SK-N-SH (cell line): ENCODE results near the gene ITCH. TPM values are rescaled to one million over a fixed set of nuclear protein-coding genes. Genes with fewer than 3 reads are reported as not detected.

ENCODE experiments used
- CTCF ChIA-PET: fragments of 300-600, 350-600 bp; formaldehyde crosslinking; extraction: SDS; loops from one replicate; lab custom pipeline; 2021; lab: Yijun Ruan, JAX
- POLR2A ChIA-PET: fragments of 350-600 bp; sonication (Branson Sonifier 250); formaldehyde crosslinking; extraction: SDS; loops from one replicate; lab custom pipeline; 2020; ENCODE audit warnings: antibody characterized with exemption, inconsistent platforms; lab: Yijun Ruan, JAX
- DNase-seq: peaks from one replicate; pipeline ENCODE4 v3.0.0; 2012
- H2AFZ ChIP-seq: fragments of 200-600 bp; sonication (generic); 2 replicates; pipeline ENCODE4 v1.8.1; 2016; ENCODE audit warnings: antibody characterized with exemption, mild to moderate bottlenecking, low read depth
- H3F3A ChIP-seq: fragments of 200-600 bp; sonication (generic); replicated peaks from 2 replicates; pipeline ENCODE3; 2016; ENCODE audit warnings: antibody characterized with exemption, mild to moderate bottlenecking; ENCODE audit not compliant: insufficient read depth
- H3K27ac ChIP-seq, 2 experiments: fragments of 200-500 bp in 1 of 2; fragments of 200-600 bp in 1 of 2; sonication (Bioruptor generic) in 1 of 2; sonication (generic), shearing (Covaris generic) in 1 of 2; 2 replicates each; pipeline versions ENCODE4 v1.5.1 to v1.6.1; 2014 to 2016; ENCODE audit warnings: low read depth in 2 of 2, inconsistent platforms in 1 of 2, low read length in 1 of 2, mild to moderate bottlenecking in 1 of 2, mixed read lengths in 1 of 2
- H3K27me3 ChIP-seq: fragments of 200-600 bp; sonication (generic), shearing (Covaris generic); 2 replicates; pipeline ENCODE4 v1.6.1; 2016; ENCODE audit warnings: mixed run types; ENCODE audit not compliant: insufficient read depth
- H3K36me3 ChIP-seq, 2 experiments: fragments of 200-500 bp in 1 of 2; fragments of 200-600 bp in 1 of 2; sonication (Bioruptor generic) in 1 of 2; sonication (generic) in 1 of 2; replicated peaks in 1 of 2; 2 replicates each; pipeline versions ENCODE3 to v1.5.1; 2014 to 2016; ENCODE audit warnings: low read length in 1 of 2, mild to moderate bottlenecking in 1 of 2; ENCODE audit not compliant: insufficient read depth in 2 of 2, control insufficient read depth in 1 of 2
- H3K4me1 ChIP-seq, 2 experiments: fragments of 200-500 bp in 1 of 2; fragments of 200-600 bp in 1 of 2; sonication (Bioruptor generic) in 1 of 2; sonication (generic), shearing (Covaris generic) in 1 of 2; 2 replicates each; pipeline versions ENCODE4 v1.5.1 to v1.6.1; 2014 to 2016; ENCODE audit warnings: low read depth in 1 of 2, low read length in 1 of 2, mixed run types in 1 of 2; ENCODE audit not compliant: insufficient read depth in 2 of 2, control insufficient read depth in 1 of 2
- H3K4me2 ChIP-seq: fragments of 200-600 bp; sonication (generic), shearing (Covaris generic); 2 replicates; pipeline ENCODE4 v1.6.1; 2017; ENCODE audit warnings: mixed run types
- H3K4me3 ChIP-seq, 2 experiments: fragments of 200-500 bp in 1 of 2; fragments of 200-600 bp in 1 of 2; sonication (Bioruptor generic) in 1 of 2; sonication (generic), shearing (Covaris generic) in 1 of 2; 2 replicates each; pipeline versions ENCODE4 v1.5.1 to v1.8.1; 2014 to 2016; ENCODE audit warnings: low read depth in 2 of 2, inconsistent platforms in 1 of 2, low read length in 1 of 2, mild to moderate bottlenecking in 1 of 2, mixed read lengths in 1 of 2, moderate library complexity in 1 of 2
- H3K79me2 ChIP-seq: fragments of 200-600 bp; sonication (generic); 2 replicates; pipeline ENCODE4 v1.8.1; 2017; ENCODE audit warnings: mild to moderate bottlenecking; ENCODE audit not compliant: insufficient read depth
- H3K9ac ChIP-seq: fragments of 200-600 bp; sonication (generic); 2 replicates; pipeline ENCODE4 v1.6.1; 2017; ENCODE audit warnings: mixed run types
- H3K9me2 ChIP-seq: fragments of 200-600 bp; sonication (generic); 2 replicates; pipeline ENCODE4 v1.6.1; 2017; ENCODE audit warnings: mixed run types
- H3K9me3 ChIP-seq: fragments of 200-600 bp; sonication (generic); 2 replicates; pipeline ENCODE4 v1.6.1; 2017; ENCODE audit warnings: mixed run types, mild to moderate bottlenecking, moderate library complexity
- H4K20me1 ChIP-seq: fragments of 200-600 bp; sonication (generic); 2 replicates; pipeline ENCODE4 v1.6.1; 2017; ENCODE audit warnings: mild to moderate bottlenecking, mixed run types; ENCODE audit not compliant: insufficient read depth
- ELF1 ChIP-seq: IDR thresholded peaks from 2 replicates; pipeline ENCODE4 v1.4.0; 2012
- EP300 ChIP-seq, 2 experiments: IDR thresholded peaks; 2 replicates each; pipeline versions ENCODE4 v1.4.0 to v1.6.1; 2012; ENCODE audit warnings: borderline replicate concordance in 1 of 2, low read depth in 1 of 2, low read length in 1 of 2
- FOXJ3 ChIP-seq: sonication (generic); formaldehyde crosslinking; IDR thresholded peaks from 2 replicates; pipeline ENCODE4 v1.5.1; 2020; ENCODE audit warnings: mild to moderate bottlenecking, missing genetic modification reagents
- GABPA ChIP-seq: IDR thresholded peaks from 2 replicates; pipeline ENCODE4 v1.4.0; 2012; ENCODE audit warnings: low read depth, mild to moderate bottlenecking
- GATA2 ChIP-seq: sonication (generic); formaldehyde crosslinking; IDR thresholded peaks from 2 replicates; pipeline ENCODE4 v1.5.0; 2020; ENCODE audit warnings: mild to moderate bottlenecking, missing genetic modification reagents
- JUND ChIP-seq: IDR thresholded peaks from 2 replicates; pipeline ENCODE4 v1.4.0; 2012
- MAX ChIP-seq: IDR thresholded peaks from 2 replicates; pipeline ENCODE4 v1.4.0; 2012; ENCODE audit warnings: low read depth
- MXI1 ChIP-seq: IDR thresholded peaks from 2 replicates; pipeline ENCODE4 v1.6.1; 2012; ENCODE audit warnings: mild to moderate bottlenecking, low read depth, low read length, improper control_type of control experiment
- NFIC ChIP-seq: IDR thresholded peaks from 2 replicates; pipeline ENCODE4 v1.4.0; 2012; ENCODE audit warnings: borderline replicate concordance
- NRF1 ChIP-seq: IDR thresholded peaks from 2 replicates; pipeline ENCODE4 v1.6.1; 2012; ENCODE audit warnings: low read depth, mild to moderate bottlenecking, low read length
- POLR2AphosphoS5 ChIP-seq: IDR thresholded peaks from 2 replicates; pipeline ENCODE4 v1.6.1; 2012; ENCODE audit warnings: low read depth, low read length
- RAD21 ChIP-seq: IDR thresholded peaks from 2 replicates; pipeline ENCODE4 v1.6.1; 2012; ENCODE audit warnings: mild to moderate bottlenecking, low read length
- RXRA ChIP-seq: IDR thresholded peaks from 2 replicates; pipeline ENCODE4 v1.4.0; 2012; ENCODE audit warnings: low read depth, mild to moderate bottlenecking, borderline replicate concordance
- SIN3A ChIP-seq: IDR thresholded peaks from 2 replicates; pipeline ENCODE4 v1.6.1; 2012; ENCODE audit warnings: low read depth, mild to moderate bottlenecking, low read length, moderate library complexity, borderline replicate concordance
- TCF12 ChIP-seq: IDR thresholded peaks from 2 replicates; pipeline ENCODE4 v1.4.0; 2012
- USF1 ChIP-seq: IDR thresholded peaks from 2 replicates; pipeline ENCODE4 v1.4.0; 2012; ENCODE audit warnings: low read depth, borderline replicate concordance
- WGBS: methylation state at CpG from one replicate; pipeline ENCODE4 v1.1.6; 2017; ENCODE audit warnings: low lambda C conversion rate; 5-methylcytosine and 5-hydroxymethylcytosine counted together
- polyA plus RNA-seq, 3 experiments: library from polyadenylated mRNA; depleted of rRNA; stranded (reverse); fragments of >200 nt; gene quantifications; 2 replicates each; pipeline ENCODE4 v1.2.3, GENCODE V29; 2012
- TF ChIP-seq, protein P1 (sequence below): IDR thresholded peaks from 2 replicates; pipeline ENCODE4 v1.4.0; 2012; ENCODE audit warnings: low read depth, borderline replicate concordance
- TF ChIP-seq, protein P2 (sequence below): fragments of 200-600 bp; sonication (generic); IDR thresholded peaks from 2 replicates; pipeline ENCODE4 v1.6.1; 2017; ENCODE audit warnings: antibody characterized with exemption, mild to moderate bottlenecking, moderate library complexity
- TF ChIP-seq, protein P3 (sequence below): IDR thresholded peaks from 2 replicates; pipeline ENCODE4 v1.6.1; 2012; ENCODE audit warnings: mild to moderate bottlenecking, low read depth, low read length, moderate library complexity
- TF ChIP-seq, protein P4 (sequence below): fragments of 150-350 bp; IDR thresholded peaks from 2 replicates; pipeline ENCODE4 v1.6.1; 2017; ENCODE audit warnings: antibody characterized with exemption, low read length, low read depth, borderline replicate concordance
- TF ChIP-seq, protein P5 (sequence below): IDR thresholded peaks from 2 replicates; pipeline ENCODE4; 2012

The ITCH gene
- polyA plus RNA-seq, 1 of the 3 experiments (the other 2 are of a cell fraction) = 3.8 TPM

- H3K4me3 ChIP-seq = peak within 1 kb of the TSS; percentile 73 to 92
- peak; percentile 93 for DNase-seq
- H3F3A ChIP-seq = peaks cover 18% of the 10 kb centered on the region
- no peaks in the 10 kb centered on the region for H3K9me2 ChIP-seq
- peaks cover 20 to 29% of the 10 kb centered on the region in 2 experiments for H3K36me3 ChIP-seq
- peaks cover 50% of the 10 kb centered on the region for H3K79me2 ChIP-seq
- ChIA-PET CTCF (interaction anchor here (0.7 to 6.3 kb wide), 9 partner anchors 22 to 330 kb away, joined by 3 to 69 read pairs (median 4); partner anchors contain the start of gene TP53INP2), POLR2A (interaction anchor here (0.6 to 1.6 kb wide), 5 partner anchors 18 to 215 kb away, joined by 3 to 14 read pairs (median 4); partner anchors contain the start of gene ITCH)
- peak within 1 kb of the TSS; percentile 93 for H3K4me2 ChIP-seq
- H3K27me3 ChIP-seq = no peaks in the 10 kb centered on the region
- peaks cover 0 to 9% of the 10 kb centered on the region in 2 experiments; a peak in 2 of 4 replicates for H3K4me1 ChIP-seq
- peaks cover 27% of the 10 kb centered on the region for H4K20me1 ChIP-seq
- H3K9ac ChIP-seq = peak within 1 kb of the TSS; percentile 92
- WGBS = 2% methylated on average over 25 of the region's 59 CpGs
- H3K27ac ChIP-seq = peak within 1 kb of the TSS; percentile 92
- H3K9me3 ChIP-seq = no peaks in the 10 kb centered on the region
- peak within 1 kb of the TSS; percentile 80 for H2AFZ ChIP-seq
- no peak for TF ChIP-seq FOXJ3 (CRISPR knock-in tag)
- no peak for TF ChIP-seq JUND
- TF ChIP-seq NRF1 = peak; percentile 70
- TF ChIP-seq POLR2AphosphoS5 = peak; percentile 83
- TF ChIP-seq SIN3A = no peak; the same call in 1 of the 2 replicates
- TF ChIP-seq MXI1 = no peak; the same call in 1 of the 2 replicates
- TF ChIP-seq, protein P1, sequence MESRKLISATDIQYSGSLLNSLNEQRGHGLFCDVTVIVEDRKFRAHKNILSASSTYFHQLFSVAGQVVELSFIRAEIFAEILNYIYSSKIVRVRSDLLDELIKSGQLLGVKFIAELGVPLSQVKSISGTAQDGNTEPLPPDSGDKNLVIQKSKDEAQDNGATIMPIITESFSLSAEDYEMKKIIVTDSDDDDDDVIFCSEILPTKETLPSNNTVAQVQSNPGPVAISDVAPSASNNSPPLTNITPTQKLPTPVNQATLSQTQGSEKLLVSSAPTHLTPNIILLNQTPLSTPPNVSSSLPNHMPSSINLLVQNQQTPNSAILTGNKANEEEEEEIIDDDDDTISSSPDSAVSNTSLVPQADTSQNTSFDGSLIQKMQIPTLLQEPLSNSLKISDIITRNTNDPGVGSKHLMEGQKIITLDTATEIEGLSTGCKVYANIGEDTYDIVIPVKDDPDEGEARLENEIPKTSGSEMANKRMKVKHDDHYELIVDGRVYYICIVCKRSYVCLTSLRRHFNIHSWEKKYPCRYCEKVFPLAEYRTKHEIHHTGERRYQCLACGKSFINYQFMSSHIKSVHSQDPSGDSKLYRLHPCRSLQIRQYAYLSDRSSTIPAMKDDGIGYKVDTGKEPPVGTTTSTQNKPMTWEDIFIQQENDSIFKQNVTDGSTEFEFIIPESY = no peak
- TF ChIP-seq EP300 (IDR thresholded peaks at IDR 0.05; ENCODE audit: borderline replicate concordance in 1 of 2, low read depth in 1 of 2, low read length in 1 of 2) = no peak
- no peak for TF ChIP-seq RXRA
- peak; percentile 14; the same call in 1 of the 2 replicates for TF ChIP-seq NFIC
- TF ChIP-seq ELF1 = peak; percentile 67
- TF ChIP-seq, protein P2, sequence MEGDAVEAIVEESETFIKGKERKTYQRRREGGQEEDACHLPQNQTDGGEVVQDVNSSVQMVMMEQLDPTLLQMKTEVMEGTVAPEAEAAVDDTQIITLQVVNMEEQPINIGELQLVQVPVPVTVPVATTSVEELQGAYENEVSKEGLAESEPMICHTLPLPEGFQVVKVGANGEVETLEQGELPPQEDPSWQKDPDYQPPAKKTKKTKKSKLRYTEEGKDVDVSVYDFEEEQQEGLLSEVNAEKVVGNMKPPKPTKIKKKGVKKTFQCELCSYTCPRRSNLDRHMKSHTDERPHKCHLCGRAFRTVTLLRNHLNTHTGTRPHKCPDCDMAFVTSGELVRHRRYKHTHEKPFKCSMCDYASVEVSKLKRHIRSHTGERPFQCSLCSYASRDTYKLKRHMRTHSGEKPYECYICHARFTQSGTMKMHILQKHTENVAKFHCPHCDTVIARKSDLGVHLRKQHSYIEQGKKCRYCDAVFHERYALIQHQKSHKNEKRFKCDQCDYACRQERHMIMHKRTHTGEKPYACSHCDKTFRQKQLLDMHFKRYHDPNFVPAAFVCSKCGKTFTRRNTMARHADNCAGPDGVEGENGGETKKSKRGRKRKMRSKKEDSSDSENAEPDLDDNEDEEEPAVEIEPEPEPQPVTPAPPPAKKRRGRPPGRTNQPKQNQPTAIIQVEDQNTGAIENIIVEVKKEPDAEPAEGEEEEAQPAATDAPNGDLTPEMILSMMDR = no peak
- TF ChIP-seq TCF12 = peak; percentile 7; the same call in 1 of the 2 replicates
- no peak for TF ChIP-seq GATA2
- no peak for TF ChIP-seq RAD21
- TF ChIP-seq, protein P3, sequence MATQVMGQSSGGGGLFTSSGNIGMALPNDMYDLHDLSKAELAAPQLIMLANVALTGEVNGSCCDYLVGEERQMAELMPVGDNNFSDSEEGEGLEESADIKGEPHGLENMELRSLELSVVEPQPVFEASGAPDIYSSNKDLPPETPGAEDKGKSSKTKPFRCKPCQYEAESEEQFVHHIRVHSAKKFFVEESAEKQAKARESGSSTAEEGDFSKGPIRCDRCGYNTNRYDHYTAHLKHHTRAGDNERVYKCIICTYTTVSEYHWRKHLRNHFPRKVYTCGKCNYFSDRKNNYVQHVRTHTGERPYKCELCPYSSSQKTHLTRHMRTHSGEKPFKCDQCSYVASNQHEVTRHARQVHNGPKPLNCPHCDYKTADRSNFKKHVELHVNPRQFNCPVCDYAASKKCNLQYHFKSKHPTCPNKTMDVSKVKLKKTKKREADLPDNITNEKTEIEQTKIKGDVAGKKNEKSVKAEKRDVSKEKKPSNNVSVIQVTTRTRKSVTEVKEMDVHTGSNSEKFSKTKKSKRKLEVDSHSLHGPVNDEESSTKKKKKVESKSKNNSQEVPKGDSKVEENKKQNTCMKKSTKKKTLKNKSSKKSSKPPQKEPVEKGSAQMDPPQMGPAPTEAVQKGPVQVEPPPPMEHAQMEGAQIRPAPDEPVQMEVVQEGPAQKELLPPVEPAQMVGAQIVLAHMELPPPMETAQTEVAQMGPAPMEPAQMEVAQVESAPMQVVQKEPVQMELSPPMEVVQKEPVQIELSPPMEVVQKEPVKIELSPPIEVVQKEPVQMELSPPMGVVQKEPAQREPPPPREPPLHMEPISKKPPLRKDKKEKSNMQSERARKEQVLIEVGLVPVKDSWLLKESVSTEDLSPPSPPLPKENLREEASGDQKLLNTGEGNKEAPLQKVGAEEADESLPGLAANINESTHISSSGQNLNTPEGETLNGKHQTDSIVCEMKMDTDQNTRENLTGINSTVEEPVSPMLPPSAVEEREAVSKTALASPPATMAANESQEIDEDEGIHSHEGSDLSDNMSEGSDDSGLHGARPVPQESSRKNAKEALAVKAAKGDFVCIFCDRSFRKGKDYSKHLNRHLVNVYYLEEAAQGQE = no peak; the same call in 1 of the 2 replicates
- TF ChIP-seq, protein P4, sequence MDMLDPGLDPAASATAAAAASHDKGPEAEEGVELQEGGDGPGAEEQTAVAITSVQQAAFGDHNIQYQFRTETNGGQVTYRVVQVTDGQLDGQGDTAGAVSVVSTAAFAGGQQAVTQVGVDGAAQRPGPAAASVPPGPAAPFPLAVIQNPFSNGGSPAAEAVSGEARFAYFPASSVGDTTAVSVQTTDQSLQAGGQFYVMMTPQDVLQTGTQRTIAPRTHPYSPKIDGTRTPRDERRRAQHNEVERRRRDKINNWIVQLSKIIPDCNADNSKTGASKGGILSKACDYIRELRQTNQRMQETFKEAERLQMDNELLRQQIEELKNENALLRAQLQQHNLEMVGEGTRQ = no peak
- TF ChIP-seq GABPA = peak; percentile 76
- TF ChIP-seq, protein P5, sequence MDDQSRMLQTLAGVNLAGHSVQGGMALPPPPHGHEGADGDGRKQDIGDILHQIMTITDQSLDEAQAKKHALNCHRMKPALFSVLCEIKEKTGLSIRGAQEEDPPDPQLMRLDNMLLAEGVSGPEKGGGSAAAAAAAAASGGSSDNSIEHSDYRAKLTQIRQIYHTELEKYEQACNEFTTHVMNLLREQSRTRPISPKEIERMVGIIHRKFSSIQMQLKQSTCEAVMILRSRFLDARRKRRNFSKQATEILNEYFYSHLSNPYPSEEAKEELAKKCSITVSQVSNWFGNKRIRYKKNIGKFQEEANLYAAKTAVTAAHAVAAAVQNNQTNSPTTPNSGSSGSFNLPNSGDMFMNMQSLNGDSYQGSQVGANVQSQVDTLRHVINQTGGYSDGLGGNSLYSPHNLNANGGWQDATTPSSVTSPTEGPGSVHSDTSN = peak; percentile 99
- 0 out of 2 replicates have a peak, but pooled peaks have one; percentile 41 for TF ChIP-seq MAX
- TF ChIP-seq USF1 = no peak
Measured at GRCh38 chr20:34516247-34517113, 153.4 kb downstream of the ITCH start, which contains the start of gene DYNLRB1. TSS of gene DYNLRB1 (plus strand) at chr20:34516422. CDS start at chr20:34516459, 37 bp downstream.
